ENCODE measurements around the gene USP13. TPM values are rescaled to one million over a fixed set of nuclear protein-coding genes. Genes with fewer than 3 reads are reported as not detected.

USP13 gene
- total RNA-seq, 1 experiment from 2014 or later, result 22.7 TPM

DNA sequence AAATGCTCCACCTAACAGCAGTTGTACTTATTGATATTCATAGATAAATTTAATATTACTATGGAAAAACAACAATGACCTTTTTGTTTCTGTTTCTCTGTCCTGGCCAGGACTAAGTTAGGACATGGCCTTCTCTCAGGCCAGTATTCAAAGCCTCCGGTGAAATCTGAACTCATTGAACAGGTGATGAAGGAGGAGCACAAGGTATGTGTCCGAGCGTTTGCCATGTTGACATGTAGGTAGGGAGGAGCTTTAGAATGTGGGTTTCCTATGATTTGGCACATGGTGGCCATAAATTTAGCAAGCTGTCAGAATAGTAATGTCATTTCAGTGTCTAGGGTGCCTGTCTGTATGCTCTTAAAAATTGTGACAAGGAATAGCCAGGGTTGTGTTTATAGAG, 77.7 kb downstream of the USP13 start:
- ChIA-PET POLR2A (no interaction called here), CTCF (no interaction called here), RAD21 (ENCODE audit: low non-redundant PET in 1 of 2, low total read pairs in 2 of 2, uncharacterized antibody in 2 of 2, unreplicated experiment in 2 of 2) (no interaction called here)
- no TSS peak for BruUV-seq (replicated peaks)
- no peak overlapping the region for H3K9ac ChIP-seq (ENCODE audit: low read length)
- intact Hi-C loops (cut with micrococcal nuclease), result no loop called here
- DNase-seq (ENCODE audit: low read depth, low spot score), result no peak
- no peak for ATAC-seq
- H3K4me3 ChIP-seq (replicated peaks in 1 of 2; ENCODE audit: low read depth in 1 of 2, low read length in 2 of 2), result no peak overlapping the region
- H3K27me3 ChIP-seq (ENCODE audit: insufficient read depth, low read length), result no peaks in the 10 kb centered on the region
- peaks cover 0 to 8% of the 10 kb centered on the region in 2 experiments; a peak in 2 of 4 replicates for H3K36me3 ChIP-seq (ENCODE audit: control insufficient read depth in 1 of 2, insufficient read depth in 2 of 2, low read length in 2 of 2)
- TF ChIP-seq ZFX (IDR thresholded peaks at IDR 0.05) (no peak), SRF (IDR thresholded peaks at IDR 0.05; ENCODE audit: low read depth) (no peak), CBX3 (IDR thresholded peaks at IDR 0.05; ENCODE audit: low read depth) (no peak), ZBTB33 (IDR thresholded peaks at IDR 0.05; ENCODE audit: extremely low read depth, insufficient replicate concordance, low read length) (no peak), CEBPB (IDR thresholded peaks at IDR 0.05; ENCODE audit: low read depth) (no peak), JUND (IDR thresholded peaks at IDR 0.05) (no peak), CTCF (IDR thresholded peaks at IDR 0.05 in 2 of 3, conservative IDR thresholded peaks at IDR 0.05 in 1 of 3; ENCODE audit: borderline replicate concordance in 1 of 3, insufficient read depth in 1 of 3, low read depth in 2 of 3, low read length in 2 of 3) (no peak), TCF7L2 (IDR thresholded peaks at IDR 0.05; ENCODE audit: borderline replicate concordance, extremely low read depth, insufficient read depth, insufficient read length) (no peak), EZH2 (IDR thresholded peaks at IDR 0.05) (no peak), SIN3A (IDR thresholded peaks at IDR 0.05; ENCODE audit: low read depth) (no peak), ATF3 (IDR thresholded peaks at IDR 0.05) (no peak), POLR2AphosphoS5 (IDR thresholded peaks at IDR 0.05; ENCODE audit: low read depth, low read length) (no peak), POLR2A (IDR thresholded peaks at IDR 0.05; ENCODE audit: borderline replicate concordance, extremely low read depth, insufficient read depth, insufficient read length) (no peak)
- TF ChIP-seq, protein P1, sequence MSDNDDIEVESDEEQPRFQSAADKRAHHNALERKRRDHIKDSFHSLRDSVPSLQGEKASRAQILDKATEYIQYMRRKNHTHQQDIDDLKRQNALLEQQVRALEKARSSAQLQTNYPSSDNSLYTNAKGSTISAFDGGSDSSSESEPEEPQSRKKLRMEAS (IDR thresholded peaks at IDR 0.05), result no peak
- H3K79me2 ChIP-seq (ENCODE audit: insufficient read depth, low read length), result no peaks in the 10 kb centered on the region
- peaks cover 9 to 28% of the 10 kb centered on the region in 2 experiments for H3K4me1 ChIP-seq (ENCODE audit: control insufficient read depth in 1 of 2, insufficient read depth in 2 of 2, low read length in 2 of 2)
- H3K27ac ChIP-seq (ENCODE audit: low read depth, low read length), result no peak overlapping the region
- H4K20me1 ChIP-seq (ENCODE audit: insufficient read depth), result no peaks in the 10 kb centered on the region
- H3K9me2 ChIP-seq (ENCODE audit: insufficient read depth), result no peaks in the 10 kb centered on the region
- H3K9me3 ChIP-seq (ENCODE audit: control insufficient read depth in 1 of 2, insufficient read depth in 1 of 2, low read depth in 1 of 2, low read length in 2 of 2), result no peaks in the 10 kb centered on the region
- no peak overlapping the region for H3K4me2 ChIP-seq (ENCODE audit: low read length)
- H2AFZ ChIP-seq (ENCODE audit: low read depth, low read length, poor library complexity, severe bottlenecking), result no peak overlapping the region

Measured in HCT116 (cell line).